HG03469 (cell line): ENCODE measurements around the gene TARS3.
A peak's percentile ranks its signal among the peaks of the same experiment; 100 is the strongest.
"Not testable (repeated sequence)": the region's sequence is repeated elsewhere in the genome, so short reads cannot be mapped to it uniquely, and the experiment has no call there.

Experiments used
- ATAC-seq: cut with Tn5 transposase; IDR thresholded peaks from one replicate; pipeline ENCODE4 v1.9.1; 2021; ENCODE audit warnings: mild to moderate bottlenecking, moderate library complexity, moderate number of reproducible peaks; ENCODE audit not compliant: unreplicated experiment

Gene TARS3

DNA sequence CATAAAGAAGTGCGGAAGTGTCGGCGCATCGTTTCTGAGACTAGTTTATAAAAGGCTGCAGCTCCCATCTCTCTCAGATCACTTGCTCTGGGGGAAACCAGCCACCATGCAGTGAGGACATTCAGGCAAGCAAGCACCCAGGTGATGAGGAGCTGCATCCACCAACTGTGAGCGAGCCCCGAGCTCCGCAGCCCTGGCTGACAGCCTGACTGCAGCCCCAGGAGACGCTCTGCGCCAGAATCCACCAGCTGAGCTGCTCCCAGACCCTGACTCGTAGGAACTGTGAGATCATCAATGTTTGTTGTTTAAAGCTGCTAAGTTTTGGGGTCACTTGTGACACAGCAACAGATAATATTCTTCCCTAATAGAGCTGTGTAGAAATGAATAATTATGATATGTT, 67.1 kb downstream of the TARS3 start:
- no peak for ATAC-seq

DNA sequence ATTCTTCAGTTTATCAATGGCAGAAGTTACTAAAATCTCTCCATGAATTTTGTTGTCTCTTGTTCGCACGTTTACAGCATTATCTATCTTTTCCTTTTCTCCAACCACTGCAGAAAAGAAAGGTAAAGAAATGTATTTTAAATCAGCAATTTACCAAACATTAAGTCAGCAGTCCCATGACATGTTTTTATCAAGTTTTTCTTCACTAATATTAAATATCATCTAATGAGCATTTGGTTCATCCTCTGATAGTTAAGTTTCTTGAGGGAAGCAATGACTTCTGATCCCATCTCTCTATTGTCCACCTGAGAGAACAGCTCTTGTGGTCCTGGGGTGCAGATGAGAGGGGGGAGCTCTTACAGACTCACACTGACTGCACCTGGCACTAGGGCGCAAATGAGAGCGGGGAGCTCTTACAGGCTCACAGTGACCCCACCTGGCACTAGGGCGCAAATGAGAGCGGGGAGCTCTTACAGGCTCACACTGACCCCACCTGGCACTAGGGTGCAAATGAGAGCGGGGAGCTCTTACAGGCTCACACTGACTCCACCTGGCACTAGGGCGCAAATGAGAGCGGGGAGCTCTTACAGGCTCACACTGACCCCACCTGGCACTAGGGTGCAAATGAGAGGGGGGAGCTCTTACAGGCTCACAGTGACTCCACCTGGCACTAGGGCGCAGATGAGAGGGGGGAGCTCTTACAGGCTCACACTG, 69.5 kb downstream of the TARS3 start:
- ATAC-seq = not testable (repeated sequence)

DNA sequence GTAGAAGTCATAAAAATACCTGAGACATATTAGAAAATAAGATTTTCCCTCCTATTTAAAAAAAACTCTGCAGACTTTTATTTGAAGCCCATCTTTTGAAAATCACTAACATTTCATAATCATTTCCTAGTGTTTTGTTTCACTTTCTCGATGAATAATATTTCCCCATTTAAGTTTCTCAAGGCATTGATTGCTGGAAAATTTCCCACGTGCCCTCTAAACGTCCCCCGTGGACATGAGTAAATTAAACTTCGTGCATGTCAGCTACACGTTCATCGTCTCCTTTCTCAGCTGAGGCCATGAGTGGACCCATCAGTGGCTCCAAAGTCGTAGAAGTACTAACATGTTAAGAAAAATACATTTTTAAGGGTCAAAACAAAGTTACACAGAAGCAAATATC, 70.1 kb downstream of the TARS3 start:
- no peak for ATAC-seq

DNA sequence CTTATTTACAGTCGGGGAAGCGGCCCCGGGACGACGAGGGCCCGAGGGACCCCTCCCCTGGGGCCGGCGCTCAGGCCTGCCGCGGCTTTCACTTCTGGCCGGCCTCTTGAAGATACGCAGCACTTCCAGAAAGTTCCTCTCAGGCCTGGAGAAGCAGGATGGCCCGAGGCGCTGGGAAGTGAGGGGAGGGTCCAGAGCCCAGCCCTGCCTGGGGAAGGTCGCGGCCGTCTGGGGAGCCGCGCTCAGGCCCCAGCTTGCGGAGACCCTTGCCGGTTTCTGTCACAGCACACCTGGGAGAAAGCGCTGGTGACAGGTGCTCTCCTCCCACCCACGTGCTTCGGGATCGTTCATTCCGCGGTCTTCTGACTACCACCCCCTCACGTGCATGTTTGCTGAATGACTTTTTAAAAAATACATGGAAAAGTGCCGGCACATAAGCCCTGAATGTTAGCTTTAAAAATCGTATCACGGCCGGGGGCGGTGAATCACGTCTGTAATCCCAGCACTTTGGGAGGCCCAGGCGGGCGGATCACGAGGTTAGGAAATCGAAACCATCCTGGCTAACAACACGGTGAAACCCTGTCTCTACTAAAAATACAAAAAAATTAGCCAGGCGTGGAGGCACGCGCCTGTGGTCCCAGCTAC, 71.4 kb downstream of the TARS3 start:
- ATAC-seq = no peak

DNA sequence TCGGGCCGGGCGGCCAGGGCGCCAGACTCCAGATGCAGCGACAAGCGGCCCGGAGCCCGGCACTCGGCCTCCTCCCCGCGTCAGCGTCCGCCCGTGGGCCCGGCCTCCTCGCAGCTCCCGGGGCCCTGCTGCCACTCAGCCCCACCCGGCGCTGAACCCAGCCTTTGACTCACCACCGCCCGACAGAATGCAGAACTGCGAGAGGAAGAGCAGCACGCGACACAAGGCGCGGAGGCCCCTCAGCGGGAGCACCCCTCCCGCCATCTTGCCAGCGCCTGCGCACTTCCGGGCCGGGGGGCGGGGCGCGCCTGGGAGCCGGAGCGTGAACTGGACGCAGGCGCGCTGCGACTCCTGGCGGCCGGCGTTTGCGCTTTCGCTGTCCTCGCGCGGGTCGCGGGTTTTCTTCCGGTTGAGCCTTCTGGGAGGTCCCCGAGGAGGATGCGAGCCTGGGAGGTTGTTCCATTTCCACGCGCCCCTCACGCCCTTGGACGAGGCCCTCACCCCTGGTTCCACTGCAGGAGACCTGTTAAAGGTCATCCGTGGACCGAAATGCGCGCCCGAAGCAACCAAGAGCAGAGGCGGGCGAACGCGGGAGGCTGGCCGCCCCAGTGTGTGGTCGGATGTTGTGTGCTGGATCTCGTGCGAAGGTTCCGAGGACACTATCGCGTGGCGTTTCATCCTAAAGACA, 72.0 kb downstream of the TARS3 start, which contains the start of gene TM2D3:
TSS of gene TM2D3 (minus strand) at position 284 of the 688 bp plus-strand sequence. CDS start at position 264, 20 bp downstream.
- ATAC-seq = peak; percentile 77

DNA sequence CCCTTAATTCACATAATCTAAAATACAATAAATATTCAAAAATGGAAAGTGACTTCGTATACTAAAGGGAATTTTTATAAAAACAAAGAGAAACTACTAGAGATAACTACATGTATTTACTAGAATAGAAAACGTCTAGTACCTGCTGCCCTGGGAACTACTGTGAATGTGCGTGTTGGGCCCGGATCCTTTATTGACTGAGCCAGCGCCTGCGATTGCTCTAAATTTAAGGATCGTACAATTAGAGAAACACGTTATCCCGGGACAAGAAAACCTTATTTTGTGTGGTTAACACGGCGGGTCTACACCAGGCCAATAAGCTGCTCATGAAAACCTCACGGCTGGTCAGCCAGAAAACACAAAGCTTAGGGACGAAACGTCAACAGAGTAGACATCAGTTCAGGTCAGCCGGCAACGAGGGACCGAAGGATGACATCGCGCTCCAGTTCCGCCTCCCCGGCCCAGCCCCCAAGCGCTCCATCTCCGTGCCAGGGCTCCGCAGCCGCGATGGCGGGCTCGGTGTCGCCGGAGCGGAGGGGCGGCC, 72.6 kb downstream of the TARS3 start:
- no peak for ATAC-seq

DNA sequence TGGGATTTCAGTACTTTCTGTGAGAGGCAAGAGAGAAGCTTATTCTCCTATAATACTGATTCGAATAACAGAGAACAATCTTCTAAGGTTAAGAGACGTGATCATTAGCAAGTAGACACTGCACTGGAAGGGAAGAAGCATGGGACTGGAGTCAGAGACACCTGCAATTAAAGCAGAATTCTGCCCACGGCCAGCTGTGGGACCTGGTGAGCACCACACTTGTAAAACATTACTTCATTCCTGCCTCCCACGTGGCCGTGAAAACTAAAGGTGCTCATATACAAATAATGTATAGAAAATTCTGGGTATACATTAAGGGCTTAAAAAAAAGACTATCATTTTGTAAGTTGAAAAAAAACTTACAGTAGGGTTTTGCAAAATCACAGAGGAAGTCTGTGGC, 74.1 kb downstream of the TARS3 start:
- no peak for ATAC-seq

DNA sequence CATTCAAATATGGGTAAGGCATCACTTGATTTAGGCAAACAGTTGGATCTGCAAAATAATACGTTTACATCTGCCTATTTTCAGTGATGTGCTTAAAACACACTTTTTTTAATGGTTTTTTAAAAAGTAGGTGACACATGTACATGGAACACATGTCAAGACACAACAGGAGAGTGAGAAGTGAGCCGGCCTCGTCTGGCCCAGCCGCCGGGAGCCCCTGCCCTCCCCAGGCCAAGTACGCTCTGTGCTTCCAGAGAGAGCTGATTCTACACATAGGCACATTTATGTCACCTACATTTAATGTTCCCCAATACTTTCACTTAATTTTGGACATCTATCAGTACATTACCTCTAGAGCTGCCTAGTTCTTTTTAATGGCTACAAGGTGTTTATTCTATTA, 75.9 kb downstream of the TARS3 start:
- ATAC-seq = no peak

DNA sequence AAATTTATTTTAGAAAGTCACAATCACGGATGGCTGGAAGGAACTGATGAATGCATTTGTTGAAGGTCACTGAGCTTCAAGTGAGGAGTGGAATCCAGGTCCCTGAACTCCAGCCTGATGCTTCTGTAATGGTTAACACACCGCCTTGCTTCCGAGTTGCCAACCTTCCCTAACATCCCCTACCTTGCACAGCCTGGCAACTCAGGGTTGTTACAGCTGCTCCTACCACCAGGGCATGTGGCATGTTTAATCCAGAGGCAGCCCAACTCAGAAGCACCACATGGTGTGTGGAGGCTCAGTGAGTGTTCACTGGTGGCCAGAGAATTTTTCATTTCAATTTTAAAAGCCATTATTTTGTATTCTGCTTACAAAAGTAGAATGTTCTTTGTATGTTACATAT, 77.0 kb downstream of the TARS3 start:
- ATAC-seq = no peak

DNA sequence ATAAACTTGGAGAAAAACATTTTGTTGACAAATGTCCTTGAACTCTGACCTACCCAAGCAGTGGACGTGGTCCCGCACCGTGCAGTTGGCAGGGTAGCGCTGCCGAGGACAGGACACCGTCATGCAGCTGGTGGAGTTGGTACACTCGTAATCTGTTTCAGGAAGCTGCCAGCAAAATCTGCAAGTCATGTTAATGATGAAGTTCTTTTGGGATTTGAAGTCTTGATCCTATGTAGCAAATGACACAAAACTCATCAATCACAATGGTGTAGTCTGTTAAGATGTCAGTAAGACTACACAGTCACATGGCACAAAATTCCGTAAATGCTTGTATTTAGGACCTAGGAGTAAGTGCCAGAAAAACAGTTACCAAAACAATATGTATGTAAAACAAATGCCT, 77.6 kb downstream of the TARS3 start:
- no peak for ATAC-seq

DNA sequence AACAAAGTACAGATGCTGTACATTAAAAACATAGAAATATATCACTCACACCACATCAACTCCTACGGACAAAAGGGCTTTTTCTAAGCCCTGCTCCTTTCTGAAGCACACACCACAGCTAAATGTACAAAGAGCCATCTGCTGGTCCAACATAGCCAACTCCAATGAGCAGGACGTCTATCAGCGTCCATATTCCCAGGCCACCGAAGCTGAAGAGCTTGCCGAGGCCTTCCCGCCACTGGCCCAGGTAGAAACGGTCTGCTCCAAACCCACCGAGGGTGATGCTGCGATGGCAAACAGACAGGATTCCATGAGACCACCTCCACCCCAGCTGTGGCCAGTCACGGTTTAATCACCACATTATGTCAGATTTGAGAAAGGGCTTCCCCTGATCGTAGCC, 81.9 kb downstream of the TARS3 start:
- no peak for ATAC-seq

DNA sequence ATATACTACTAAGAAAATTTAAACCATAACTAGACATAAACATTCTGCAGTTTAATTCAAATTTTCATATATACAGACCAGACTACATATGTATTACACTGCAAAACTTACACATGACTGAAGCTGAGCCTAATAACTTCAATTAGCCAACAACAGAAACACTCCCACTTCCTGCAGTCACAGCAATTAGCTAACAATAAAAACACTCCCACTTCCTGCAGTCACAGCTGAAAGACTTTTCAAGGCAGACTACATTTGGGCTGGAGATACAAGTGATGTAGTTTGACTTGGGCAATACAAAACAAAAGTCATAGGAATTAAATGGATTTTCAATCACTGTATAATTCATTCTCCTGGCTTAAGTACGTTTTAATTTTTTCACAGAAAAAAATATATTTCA, 82.4 kb downstream of the TARS3 start:
- no peak for ATAC-seq

DNA sequence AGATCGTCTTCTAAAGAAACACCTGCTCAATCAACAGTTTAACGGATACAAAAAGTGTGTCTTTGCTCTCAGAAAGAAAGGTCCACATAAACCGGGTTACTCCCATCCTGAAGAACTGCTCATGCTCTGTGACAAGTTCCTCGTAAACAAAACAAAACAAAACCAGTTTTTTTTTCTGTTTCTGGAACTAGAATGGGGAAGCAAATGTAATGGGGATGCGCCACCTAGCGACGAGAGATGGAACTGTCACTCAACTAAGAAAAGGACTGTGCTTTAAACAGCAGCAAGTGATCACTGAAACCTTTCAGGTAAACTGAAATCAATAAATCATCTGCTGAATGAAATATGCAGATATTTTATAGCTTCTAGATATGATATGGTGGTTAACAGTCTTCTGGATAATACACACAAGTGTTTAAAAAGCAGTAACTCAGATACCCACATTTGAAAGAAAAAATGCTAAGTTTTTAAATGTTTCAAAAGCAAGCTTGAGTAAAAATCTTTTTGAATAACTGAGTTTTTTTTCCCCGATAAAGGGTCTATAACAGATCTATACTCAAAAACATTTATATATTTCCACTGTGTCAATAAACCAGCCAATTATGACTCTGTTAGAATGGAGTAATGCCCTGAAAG, 83.0 kb downstream of the TARS3 start:
- peak; percentile 44 for ATAC-seq

DNA sequence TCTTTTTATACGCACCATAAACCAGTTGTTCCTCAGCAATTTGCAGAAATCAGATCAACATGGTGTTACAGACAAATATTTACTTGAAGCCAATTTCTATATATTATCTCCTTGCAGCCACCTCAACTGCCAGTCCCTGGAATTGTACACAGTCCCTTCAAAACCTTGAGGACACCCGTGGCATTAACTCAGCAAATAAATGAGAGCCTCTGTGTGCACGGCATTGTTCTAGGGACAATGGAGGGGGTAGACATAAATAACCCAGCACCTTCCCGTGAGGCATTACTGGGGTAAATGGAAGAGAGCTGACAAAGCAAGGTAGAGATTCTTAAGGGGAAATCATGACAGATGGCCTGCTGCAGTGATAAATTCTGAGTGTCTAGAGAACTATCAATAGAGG, 84.6 kb downstream of the TARS3 start:
- no peak for ATAC-seq

DNA sequence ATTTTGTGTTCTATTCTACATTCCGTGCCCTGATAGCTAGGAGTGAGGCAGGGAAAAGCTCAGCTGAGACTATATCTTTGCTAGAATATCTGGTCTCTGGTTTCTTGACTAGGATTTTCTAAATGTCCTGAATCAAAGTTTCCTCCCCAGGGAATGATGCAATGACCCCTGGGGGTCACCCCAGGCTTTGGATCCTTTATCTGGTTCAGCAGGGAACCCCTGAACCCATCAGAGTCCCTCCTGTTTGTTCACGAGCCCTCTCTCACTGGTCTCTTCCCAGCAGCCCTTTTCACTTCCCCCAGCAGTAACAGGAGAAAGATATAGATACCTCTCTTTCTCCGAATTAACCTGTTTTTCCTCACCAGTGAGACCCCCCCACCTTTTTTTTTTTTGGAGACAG, 86.4 kb downstream of the TARS3 start:
- no peak for ATAC-seq

DNA sequence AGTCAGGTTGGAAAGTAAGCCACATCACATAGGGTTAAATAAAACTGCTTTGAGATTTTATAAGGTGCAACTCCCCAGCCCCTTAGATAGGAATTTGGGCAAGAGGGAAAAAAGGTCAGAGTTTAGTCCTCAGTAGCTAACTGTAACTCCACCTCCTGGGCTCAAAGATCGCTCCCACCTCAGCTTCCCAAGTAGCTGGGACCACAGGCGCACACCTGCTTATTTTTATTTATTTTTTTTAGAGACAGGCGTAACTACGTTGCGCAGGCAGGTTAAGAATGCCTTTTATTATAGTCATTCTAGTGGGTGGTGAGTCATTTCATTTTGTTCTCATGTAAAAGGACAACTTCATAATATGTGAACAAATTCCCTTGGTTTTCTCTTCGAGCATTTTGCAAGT, 86.8 kb downstream of the TARS3 start:
- no peak for ATAC-seq

DNA sequence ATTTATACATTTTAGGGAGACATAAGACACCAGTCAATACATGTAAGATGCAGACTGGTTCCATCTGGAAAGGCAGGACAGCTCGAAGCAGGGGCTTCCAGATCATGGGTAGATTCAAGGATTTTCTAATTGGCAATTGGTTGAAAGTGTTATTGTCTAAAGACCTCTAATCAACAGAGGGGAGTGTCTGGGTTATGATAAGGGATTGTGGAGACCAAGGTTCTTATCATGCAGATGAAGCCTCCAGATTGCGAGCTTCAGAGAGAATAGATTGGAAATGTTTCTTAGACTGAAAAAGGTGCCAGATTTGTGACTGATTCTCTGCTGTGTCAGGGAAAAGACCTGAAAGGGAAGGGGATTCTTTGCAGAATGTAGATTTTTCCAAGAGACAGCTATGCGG, 87.2 kb downstream of the TARS3 start:
- ATAC-seq = no peak

DNA sequence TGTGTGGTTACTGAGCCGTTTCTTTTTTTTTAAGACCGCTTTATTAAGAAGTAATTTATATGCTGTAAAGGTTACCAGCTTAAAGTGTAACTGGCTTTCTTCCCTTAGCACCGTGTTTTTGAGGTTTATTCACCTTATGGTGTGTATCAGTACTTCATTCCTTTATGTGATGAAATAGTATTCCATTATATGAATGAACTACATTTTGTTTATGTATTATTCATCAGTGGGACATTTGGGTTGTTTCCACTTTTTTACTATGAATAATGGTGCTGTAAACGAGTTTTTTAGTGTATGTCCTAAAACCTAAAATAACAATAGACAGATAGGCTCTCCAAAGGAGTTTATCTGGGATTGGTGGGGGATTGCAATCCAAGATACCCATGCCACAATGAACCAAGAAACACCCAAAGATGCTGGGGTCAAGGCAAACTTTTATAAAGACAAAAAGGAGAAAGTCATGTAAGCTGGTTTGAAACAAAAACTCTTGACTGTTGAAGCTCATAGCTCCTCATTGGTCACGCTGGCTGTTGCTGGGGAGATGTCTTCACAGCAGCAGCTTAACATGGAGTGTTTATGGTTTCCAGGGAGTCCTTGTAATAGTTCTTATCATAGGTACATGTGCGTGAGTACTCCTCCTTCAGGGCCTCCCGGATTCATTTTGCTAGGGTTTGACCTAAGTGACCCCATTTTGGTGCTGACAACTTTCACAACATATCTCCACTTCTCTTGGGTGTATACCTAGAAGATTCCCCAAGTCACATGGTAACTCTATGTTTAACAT, 88.1 kb downstream of the TARS3 start:
- ATAC-seq = no peak

DNA sequence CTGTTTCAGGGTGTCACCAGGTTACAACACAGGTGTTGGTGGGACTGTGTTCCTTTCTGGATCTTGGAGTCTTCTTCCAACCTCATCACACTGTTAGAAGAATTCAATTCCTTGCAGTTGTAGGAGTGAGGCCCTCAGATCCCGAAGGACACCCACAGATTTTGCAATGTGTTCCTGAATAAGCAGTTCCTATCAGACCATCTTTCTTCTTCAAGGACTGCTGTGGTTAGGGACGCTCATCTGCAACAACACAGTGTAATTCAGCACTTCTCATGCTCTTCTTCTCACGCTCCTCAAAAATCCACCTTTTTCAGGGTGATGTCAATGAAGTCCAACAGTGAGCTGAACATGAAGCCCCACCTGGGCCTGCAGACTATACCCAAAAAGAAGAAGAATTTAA, 90.9 kb downstream of the TARS3 start:
- no peak for ATAC-seq

DNA sequence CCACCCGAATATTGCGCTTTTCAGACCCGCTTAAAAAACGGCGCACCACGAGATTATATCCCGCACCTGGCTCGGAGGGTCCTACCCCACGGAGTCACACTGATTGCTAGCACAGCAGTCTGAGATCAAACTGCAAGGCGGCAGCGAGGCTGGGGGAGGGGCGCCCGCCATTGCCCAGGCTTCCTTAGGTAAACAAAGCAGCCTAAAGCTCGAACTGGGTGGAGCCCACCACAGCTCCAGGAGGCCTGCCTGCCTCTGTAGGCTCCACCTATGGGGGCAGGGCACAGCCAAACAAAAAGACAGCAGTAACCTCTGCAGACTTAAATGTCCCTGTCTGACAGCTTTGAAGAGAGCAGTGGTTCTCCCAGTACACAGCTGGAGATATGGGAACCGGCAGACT, 97.5 kb downstream of the TARS3 start:
- ATAC-seq = not testable (repeated sequence)

DNA sequence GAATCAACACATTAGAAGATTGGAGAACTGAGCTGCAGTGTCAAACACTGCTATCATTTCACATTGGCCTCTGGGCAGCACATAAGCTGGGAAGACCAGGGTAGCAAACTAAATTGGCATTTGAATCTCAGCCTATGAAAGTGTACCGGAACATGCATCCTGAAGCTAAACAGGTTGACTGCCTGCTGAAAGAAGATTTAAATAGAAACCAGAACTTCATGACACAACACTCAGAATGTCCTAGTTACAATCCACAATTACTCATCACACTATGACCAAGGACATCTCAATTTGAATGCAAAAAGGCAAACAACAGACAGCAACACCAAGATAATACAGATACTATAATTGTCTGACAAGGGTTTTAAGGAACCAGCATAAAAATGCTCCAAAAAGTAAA, 98.3 kb downstream of the TARS3 start:
- no peak for ATAC-seq
